Osteocyte (in vitro differentiated cells): ENCODE measurements around the gene CATSPER3. TPM values are rescaled to one million over a fixed set of nuclear protein-coding genes. Genes with fewer than 3 reads are reported as not detected.

Experiments used
- DNase-seq: peaks from one replicate; pipeline ENCODE4 v3.0.0; 2021; ENCODE audit warnings: mixed read lengths; ENCODE audit not compliant: unreplicated experiment; ENCODE audit errors: extremely low spot score
- H3K27ac Mint-ChIP-seq: one replicate; pipeline ENCODE4 v1.8.0; 2021; ENCODE audit warnings: mild to moderate bottlenecking, mixed read lengths; ENCODE audit not compliant: unreplicated experiment
- H3K27me3 Mint-ChIP-seq: one replicate; pipeline ENCODE4 v1.8.0; 2021; ENCODE audit warnings: mixed read lengths; ENCODE audit not compliant: unreplicated experiment
- H3K36me3 Mint-ChIP-seq: one replicate; pipeline ENCODE4 v1.8.0; 2021; ENCODE audit warnings: mixed read lengths; ENCODE audit not compliant: unreplicated experiment
- H3K4me1 Mint-ChIP-seq: one replicate; pipeline ENCODE4 v1.8.0; 2021; ENCODE audit warnings: mixed read lengths; ENCODE audit not compliant: unreplicated experiment
- H3K4me3 Mint-ChIP-seq: one replicate; pipeline ENCODE4 v1.8.0; 2021; ENCODE audit warnings: mild to moderate bottlenecking, moderate library complexity, mixed read lengths; ENCODE audit not compliant: unreplicated experiment
- H3K9me3 Mint-ChIP-seq: one replicate; pipeline ENCODE4 v1.8.0; 2021; ENCODE audit warnings: mixed read lengths; ENCODE audit not compliant: unreplicated experiment
- CTCF ChIP-seq: fragments of 200-600 bp; sonication (generic); IDR thresholded peaks from 2 replicates; pipeline ENCODE4 v1.5.0; 2021; ENCODE audit warnings: antibody characterized with exemption, mild to moderate bottlenecking, moderate library complexity
- total RNA-seq: library from RNA; stranded (reverse); gene quantifications from 2 replicates; pipeline ENCODE4 v1.2.1, GENCODE V29; 2021

CATSPER3 gene
- total RNA-seq, 1 donor from 2014 or later = not detected

GRCh38 chr5:135047347-135047695, 79.6 kb downstream of the CATSPER3 start:
- H3K36me3 Mint-ChIP-seq = no peaks in the 10 kb centered on the region
- H3K4me1 Mint-ChIP-seq = no peaks in the 10 kb centered on the region
- peaks cover 85% of the 10 kb centered on the region for H3K27me3 Mint-ChIP-seq
- H3K4me3 Mint-ChIP-seq = no peak overlapping the region
- no peak for TF ChIP-seq CTCF
- no peak overlapping the region for H3K27ac Mint-ChIP-seq
- no peak for DNase-seq
- H3K9me3 Mint-ChIP-seq = no peaks in the 10 kb centered on the region

DNA sequence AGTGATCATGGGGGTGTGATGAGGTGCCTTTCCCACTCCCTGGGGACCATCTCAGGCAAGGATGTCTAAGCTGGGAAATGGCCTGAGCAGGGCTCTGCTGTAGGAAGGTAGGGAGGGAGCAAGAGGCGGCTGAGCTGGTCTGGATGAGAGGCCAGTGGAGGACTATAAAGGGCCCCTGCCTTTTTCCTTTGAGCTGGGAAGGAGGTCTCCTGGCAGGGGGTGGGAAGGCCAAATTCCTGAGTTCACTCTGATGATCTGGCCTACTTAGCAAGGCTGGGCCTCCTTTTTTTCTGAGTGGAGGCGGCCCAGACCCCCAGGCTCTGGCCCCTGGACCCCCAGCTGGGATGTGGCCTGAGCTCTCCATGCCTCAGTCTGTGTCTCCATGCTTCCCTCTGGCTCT, 80.6 kb downstream of the CATSPER3 start:
- DNase-seq = no peak
- H3K4me3 Mint-ChIP-seq = no peak overlapping the region
- H3K27me3 Mint-ChIP-seq = peaks cover 83% of the 10 kb centered on the region
- H3K27ac Mint-ChIP-seq = no peak overlapping the region
- no peaks in the 10 kb centered on the region for H3K9me3 Mint-ChIP-seq
- no peak for TF ChIP-seq CTCF
- no peaks in the 10 kb centered on the region for H3K36me3 Mint-ChIP-seq
- no peaks in the 10 kb centered on the region for H3K4me1 Mint-ChIP-seq

GRCh38 chr5:135048930-135049329, 81.2 kb downstream of the CATSPER3 start:
- no peak for TF ChIP-seq CTCF
- Mint-ChIP-seq H3K36me3 (no peaks in the 10 kb centered on the region), H3K9me3 (no peaks in the 10 kb centered on the region), H3K4me3 (no peak overlapping the region), H3K27ac (no peak overlapping the region), H3K27me3 (peaks cover 81% of the 10 kb centered on the region), H3K4me1 (no peaks in the 10 kb centered on the region)
- no peak for DNase-seq

GRCh38 chr5:135050244-135050767, 82.6 kb downstream of the CATSPER3 start:
- Mint-ChIP-seq H3K4me3 (no peak overlapping the region), H3K4me1 (no peaks in the 10 kb centered on the region), H3K9me3 (no peaks in the 10 kb centered on the region), H3K27ac (no peak overlapping the region), H3K27me3 (peaks cover 80% of the 10 kb centered on the region), H3K36me3 (no peaks in the 10 kb centered on the region)
- no peak for DNase-seq
- TF ChIP-seq CTCF = no peak

- no peaks in the 10 kb centered on the region for H3K9me3 Mint-ChIP-seq
- H3K4me3 Mint-ChIP-seq = no peak overlapping the region
- H3K27me3 Mint-ChIP-seq = peaks cover 81% of the 10 kb centered on the region
- no peak for DNase-seq
- no peaks in the 10 kb centered on the region for H3K4me1 Mint-ChIP-seq
- TF ChIP-seq CTCF = no peak
- no peaks in the 10 kb centered on the region for H3K36me3 Mint-ChIP-seq
- H3K27ac Mint-ChIP-seq = no peak overlapping the region
Observed at GRCh38 chr5:135051399-135051798, 83.7 kb downstream of the CATSPER3 start.
